IPS DF 6.9 (cell line): Measurements from ENCODE around the gene TDRD12.
"Not testable (repeated sequence)": the region's sequence is repeated elsewhere in the genome, so short reads cannot be mapped to it uniquely, and the experiment has no call there.

Experiments used
- DNase-seq: peaks from one replicate; pipeline ENCODE4 v3.0.0-alpha.2; 2013; ENCODE audit warnings: low read depth, low spot score
- H3K27ac ChIP-seq: one replicate; pipeline ENCODE4 v1.5.1; 2013; ENCODE audit warnings: low read length, control low read depth
- H3K27me3 ChIP-seq: 2 replicates; pipeline ENCODE4 v1.6.1; 2013; ENCODE audit warnings: mild to moderate bottlenecking, low read length; ENCODE audit not compliant: control insufficient read depth, insufficient read depth
- H3K36me3 ChIP-seq: 2 replicates; pipeline ENCODE4 v1.6.1; 2013; ENCODE audit warnings: low read length; ENCODE audit not compliant: control insufficient read depth, insufficient read depth
- H3K4me1 ChIP-seq: 2 replicates; pipeline ENCODE4 v1.6.1; 2013; ENCODE audit warnings: low read length; ENCODE audit not compliant: control insufficient read depth, insufficient read depth
- H3K4me3 ChIP-seq: 2 replicates; pipeline ENCODE4 v1.5.1; 2013; ENCODE audit warnings: mild to moderate bottlenecking, low read length
- H3K9me3 ChIP-seq: 2 replicates; pipeline ENCODE4 v1.6.1; 2013; ENCODE audit warnings: low read length, inconsistent platforms; ENCODE audit not compliant: control insufficient read depth, insufficient read depth
- WGBS: extraction: QIAGEN DNeasy Blood & Tissue Kit; methylation state at CpG from one replicate; pipeline ENCODE4 v1.1.7; 2013; ENCODE audit warnings: mixed read lengths, missing lambda C conversion rate; ENCODE audit not compliant: insufficient read length, insufficient coverage; 5-methylcytosine and 5-hydroxymethylcytosine counted together

Gene TDRD12

GRCh38 chr19:32693151-32694108, 26.1 kb upstream of the TDRD12 start:
- H3K9me3 ChIP-seq, result not testable (repeated sequence)
- no CpG with 5 or more reads among the region's 20 CpGs for WGBS

GRCh38 chr19:32694316-32694715, 25.3 kb upstream of the TDRD12 start:
- not testable (repeated sequence) for H3K27ac ChIP-seq, H3K4me3 ChIP-seq

More at GRCh38 chr19:32693151-32694108, 26.1 kb upstream of the TDRD12 start:
- H3K4me3 ChIP-seq, H3K27me3 ChIP-seq, H3K27ac ChIP-seq, DNase-seq, H3K4me1 ChIP-seq, H3K36me3 ChIP-seq: not testable (repeated sequence)

DNA sequence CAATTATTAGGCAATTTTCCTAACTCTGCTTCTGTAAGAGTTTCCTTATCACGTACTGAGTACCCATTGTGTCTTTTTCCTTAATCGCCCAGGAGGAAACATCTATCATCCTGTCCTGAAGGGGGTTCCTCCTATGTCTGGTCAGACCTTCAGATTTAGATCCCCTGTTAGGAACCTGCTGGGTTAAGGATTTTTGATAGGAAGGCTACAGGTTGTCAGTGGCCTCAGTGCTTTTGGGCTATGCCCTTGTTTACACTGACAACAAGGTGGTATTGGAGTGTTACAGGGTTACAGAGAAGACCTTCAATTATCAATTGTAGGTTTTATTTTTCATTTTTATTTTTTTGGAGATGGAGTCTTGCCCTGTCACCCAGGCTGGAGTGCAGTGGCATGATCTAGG, 24.7 kb upstream of the TDRD12 start:
- no CpG with 5 or more reads among the region's 2 CpGs for WGBS
- H3K27ac ChIP-seq, DNase-seq: not testable (repeated sequence)

More at GRCh38 chr19:32694316-32694715, 25.3 kb upstream of the TDRD12 start:
- not testable (repeated sequence) for H3K27me3 ChIP-seq, H3K9me3 ChIP-seq, H3K4me1 ChIP-seq, H3K36me3 ChIP-seq, DNase-seq
- WGBS, result no CpG with 5 or more reads among the region's 2 CpGs

DNA sequence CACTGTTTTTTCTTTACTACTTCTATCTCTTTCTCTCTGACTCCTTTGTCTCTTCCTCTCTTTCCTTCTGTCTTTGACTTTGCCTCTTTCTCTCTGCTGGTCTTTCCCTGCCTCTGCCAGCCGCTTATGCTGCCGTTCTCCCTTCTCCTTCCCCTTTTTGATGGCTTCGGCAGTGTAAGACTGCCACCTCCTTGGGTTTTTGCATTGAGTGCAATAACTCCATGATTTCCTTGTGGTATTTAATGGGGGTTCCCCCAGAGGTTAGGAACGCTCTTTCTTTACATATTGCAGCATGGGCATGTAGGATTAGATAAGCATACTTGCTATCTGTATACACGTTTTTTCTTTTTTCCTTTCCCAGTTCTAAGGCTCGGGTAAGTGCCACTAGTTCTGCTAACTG, 24.1 kb upstream of the TDRD12 start:
- not testable (repeated sequence) for DNase-seq, H3K36me3 ChIP-seq, H3K27me3 ChIP-seq, H3K9me3 ChIP-seq, H3K4me1 ChIP-seq, H3K4me3 ChIP-seq, H3K27ac ChIP-seq
- no CpG with 5 or more reads among the region's 6 CpGs for WGBS

More for the DNA sequence above, 24.7 kb upstream of the TDRD12 start:
- H3K27me3 ChIP-seq, H3K36me3 ChIP-seq, H3K9me3 ChIP-seq, H3K4me3 ChIP-seq, H3K4me1 ChIP-seq: not testable (repeated sequence)

GRCh38 chr19:32696771-32697170, 22.8 kb upstream of the TDRD12 start:
- not testable (repeated sequence) for H3K27me3 ChIP-seq, H3K9me3 ChIP-seq, H3K4me3 ChIP-seq, H3K4me1 ChIP-seq, H3K36me3 ChIP-seq, DNase-seq, H3K27ac ChIP-seq
- WGBS, result no CpG with 5 or more reads among the region's 3 CpGs

DNA sequence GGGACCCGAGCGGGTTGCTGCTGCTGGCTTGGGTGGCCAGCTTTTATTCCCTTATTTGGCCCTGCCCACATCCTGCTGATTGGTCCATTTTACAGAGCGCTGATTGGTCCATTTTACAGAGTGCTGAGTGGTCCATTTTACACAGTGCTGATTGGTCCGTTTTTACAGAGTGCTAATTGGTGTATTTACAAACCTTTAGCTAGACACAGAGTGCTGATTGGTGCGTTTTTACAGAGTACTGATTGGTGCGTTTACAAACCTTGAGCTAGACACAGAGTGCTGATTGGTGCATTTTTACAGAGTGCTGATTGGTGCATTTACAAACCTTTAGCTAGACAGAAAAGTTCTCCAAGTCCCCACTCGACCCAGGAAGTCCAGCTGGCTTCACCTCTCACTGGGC, 19.4 kb upstream of the TDRD12 start:
- H3K27me3 ChIP-seq, DNase-seq, H3K4me1 ChIP-seq, H3K4me3 ChIP-seq, H3K27ac ChIP-seq, H3K9me3 ChIP-seq, H3K36me3 ChIP-seq: not testable (repeated sequence)
- no CpG with 5 or more reads among the region's 7 CpGs for WGBS

DNA sequence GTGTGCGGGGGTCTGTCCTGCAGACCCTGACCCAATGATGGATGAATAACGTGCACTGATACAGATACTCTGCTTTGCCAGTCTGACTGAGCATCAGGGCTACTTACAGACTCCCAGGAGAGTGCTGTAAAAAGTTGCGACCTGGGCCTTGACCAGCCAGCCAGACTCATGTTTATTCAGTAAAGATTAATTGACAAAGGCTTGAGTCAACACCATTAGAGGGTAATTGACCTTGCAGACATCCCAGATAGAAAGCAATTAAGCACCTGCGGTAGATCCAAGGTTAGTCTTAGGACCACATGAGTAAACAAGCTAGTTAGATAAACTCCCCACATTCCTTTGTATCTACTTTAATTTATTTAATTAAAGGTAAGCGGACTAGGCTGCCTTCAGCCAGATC, 17.6 kb upstream of the TDRD12 start:
- Histone ChIP-seq H3K4me3 (no peak overlapping the region), H3K36me3 (no peaks in the 10 kb centered on the region), H3K4me1 (no peaks in the 10 kb centered on the region; the same call in 1 of the 2 replicates), H3K9me3 (no peaks in the 10 kb centered on the region), H3K27me3 (no peaks in the 10 kb centered on the region), H3K27ac (no peak overlapping the region)
- no CpG with 5 or more reads among the region's 5 CpGs for WGBS
- no peak for DNase-seq

GRCh38 chr19:32704006-32704405, 15.6 kb upstream of the TDRD12 start:
- H3K36me3 ChIP-seq, H3K27me3 ChIP-seq, H3K9me3 ChIP-seq, DNase-seq, H3K4me1 ChIP-seq, H3K27ac ChIP-seq, H3K4me3 ChIP-seq: not testable (repeated sequence)
- WGBS, result no CpG with 5 or more reads among the region's 2 CpGs

GRCh38 chr19:32708457-32708856, 11.1 kb upstream of the TDRD12 start:
- no CpG with 5 or more reads among the region's 3 CpGs for WGBS
- H3K9me3 ChIP-seq, result no peaks in the 10 kb centered on the region
- no peaks in the 10 kb centered on the region for H3K27me3 ChIP-seq
- no peak overlapping the region for H3K27ac ChIP-seq
- H3K36me3 ChIP-seq, result no peaks in the 10 kb centered on the region
- no peak for DNase-seq
- H3K4me1 ChIP-seq, result no peaks in the 10 kb centered on the region
- H3K4me3 ChIP-seq, result no peak overlapping the region

DNA sequence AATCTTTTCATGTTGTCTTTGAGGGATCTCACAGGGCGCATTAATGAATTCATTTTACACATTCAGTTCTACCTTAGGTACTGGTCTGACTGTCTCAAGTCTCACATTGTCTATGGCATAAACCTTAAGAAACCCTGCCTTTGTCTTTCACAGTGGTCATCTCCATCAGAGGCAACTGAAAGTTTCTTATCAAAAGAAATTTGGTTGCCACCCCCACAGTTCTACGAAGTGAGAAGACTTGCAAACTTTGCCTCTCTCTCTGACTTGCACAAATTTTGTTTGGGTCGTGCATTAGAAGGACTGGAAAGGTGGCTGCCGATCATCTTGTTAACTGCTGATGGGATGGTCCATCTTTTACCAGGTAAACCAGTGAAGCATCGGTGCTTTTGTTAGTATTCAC, 10.5 kb upstream of the TDRD12 start:
- no peaks in the 10 kb centered on the region for H3K9me3 ChIP-seq
- H3K27me3 ChIP-seq, result no peaks in the 10 kb centered on the region
- no peaks in the 10 kb centered on the region for H3K36me3 ChIP-seq
- no peaks in the 10 kb centered on the region for H3K4me1 ChIP-seq
- H3K4me3 ChIP-seq, result no peak overlapping the region
- DNase-seq, result no peak
- no peak overlapping the region for H3K27ac ChIP-seq
- no CpG with 5 or more reads among the region's 5 CpGs for WGBS

GRCh38 chr19:32711747-32712146, 7.8 kb upstream of the TDRD12 start:
- no peaks in the 10 kb centered on the region for H3K36me3 ChIP-seq
- H3K27me3 ChIP-seq, result no peaks in the 10 kb centered on the region
- DNase-seq, result no peak
- WGBS, result no CpG with 5 or more reads among the region's 6 CpGs
- no peak overlapping the region for H3K27ac ChIP-seq
- no peak overlapping the region for H3K4me3 ChIP-seq
- H3K9me3 ChIP-seq, result no peaks in the 10 kb centered on the region
- H3K4me1 ChIP-seq, result no peaks in the 10 kb centered on the region
